ENCODE data around the gene ATP8B4.

The ATP8B4 gene

DNA sequence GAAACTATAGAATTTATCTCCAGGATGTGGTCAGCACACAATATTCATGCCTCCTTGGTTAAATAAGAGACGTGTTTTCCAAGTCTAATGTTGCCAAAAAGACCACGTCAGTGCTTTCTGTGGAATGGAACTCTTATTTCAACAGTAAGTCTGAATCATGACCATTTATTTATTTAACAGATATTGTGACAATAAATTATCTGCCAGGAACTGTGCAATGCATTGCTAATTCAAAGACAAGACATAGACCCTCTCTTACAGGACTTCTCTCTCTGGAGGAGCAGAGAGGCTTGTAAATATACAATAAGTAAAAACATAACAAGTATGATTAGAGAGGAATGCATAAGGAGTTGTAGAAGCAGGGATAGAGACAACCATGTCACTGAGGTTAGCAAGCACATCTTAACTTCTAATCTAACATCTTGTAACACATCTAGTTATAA is 270.7 kb downstream of the ATP8B4 start:
- no peak for ATAC-seq

DNA sequence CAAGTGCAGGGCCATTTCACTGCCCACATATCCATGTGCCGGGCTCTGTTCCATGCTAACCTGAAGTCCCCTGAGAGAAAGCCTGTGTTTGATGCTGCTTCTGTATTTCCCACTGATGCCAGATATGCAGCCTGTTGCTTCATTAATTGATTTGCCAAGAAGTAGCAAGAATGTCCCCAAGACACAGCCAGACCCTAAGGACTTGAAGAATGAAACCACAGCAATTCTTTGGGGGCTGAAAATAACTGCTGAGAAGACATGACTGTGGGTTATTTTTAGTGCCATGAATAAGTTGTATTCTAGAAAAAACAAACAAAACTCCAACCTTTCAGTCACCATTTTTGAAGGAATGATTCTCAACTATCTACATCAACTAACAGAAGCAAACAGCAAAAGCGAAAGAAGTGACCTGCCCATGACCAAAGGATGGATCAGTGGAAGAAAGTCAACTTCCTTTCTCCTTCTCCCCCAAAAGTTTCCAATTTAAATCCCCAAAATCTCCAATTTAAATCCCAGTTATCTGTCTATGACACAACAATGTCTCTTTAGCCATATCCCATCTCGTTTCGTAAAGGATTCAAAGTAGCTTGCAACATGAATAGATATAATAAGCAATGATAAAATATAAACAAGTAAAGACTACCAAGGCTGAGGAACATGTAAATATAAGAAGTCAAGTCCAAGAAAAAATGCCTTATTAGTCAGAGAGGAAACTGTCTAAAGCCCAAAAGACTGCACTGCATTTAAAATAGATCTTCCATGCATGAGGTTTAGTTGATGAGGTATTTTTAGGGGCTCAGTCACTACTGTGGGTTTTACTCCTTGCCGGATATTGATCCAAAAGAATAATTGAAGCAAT is 271.4 kb downstream of the ATP8B4 start:
- no peak for TF ChIP-seq ISL1 (CRISPR knock-in tag; IDR thresholded peaks at IDR 0.05)
- no peak for TF ChIP-seq CSDC2 (CRISPR knock-in tag; IDR thresholded peaks at IDR 0.05)
- no peak for TF ChIP-seq PATZ1 (CRISPR knock-in tag; IDR thresholded peaks at IDR 0.05; ENCODE audit: borderline replicate concordance)
- no peak for TF ChIP-seq ARNTL (CRISPR knock-in tag; IDR thresholded peaks at IDR 0.05; ENCODE audit: borderline replicate concordance, low read depth)
- no peak for TF ChIP-seq RARB (CRISPR knock-in tag; IDR thresholded peaks at IDR 0.05)
- no peak for TF ChIP-seq ZNF8 (CRISPR knock-in tag; IDR thresholded peaks at IDR 0.05)
- TF ChIP-seq GLIS3 (CRISPR knock-in tag; IDR thresholded peaks at IDR 0.05) = no peak
- no peak for TF ChIP-seq ZNF70 (CRISPR knock-in tag; IDR thresholded peaks at IDR 0.05)
- no peak for TF ChIP-seq ZFP3 (CRISPR knock-in tag; IDR thresholded peaks at IDR 0.05)
- TF ChIP-seq ESRRG (CRISPR knock-in tag; IDR thresholded peaks at IDR 0.05) = no peak
- TF ChIP-seq BACH2 (CRISPR knock-in tag; IDR thresholded peaks at IDR 0.05; ENCODE audit: borderline replicate concordance) = no peak
- no peak for TF ChIP-seq ZFP30 (CRISPR knock-in tag; IDR thresholded peaks at IDR 0.05)
- TF ChIP-seq, protein P1, sequence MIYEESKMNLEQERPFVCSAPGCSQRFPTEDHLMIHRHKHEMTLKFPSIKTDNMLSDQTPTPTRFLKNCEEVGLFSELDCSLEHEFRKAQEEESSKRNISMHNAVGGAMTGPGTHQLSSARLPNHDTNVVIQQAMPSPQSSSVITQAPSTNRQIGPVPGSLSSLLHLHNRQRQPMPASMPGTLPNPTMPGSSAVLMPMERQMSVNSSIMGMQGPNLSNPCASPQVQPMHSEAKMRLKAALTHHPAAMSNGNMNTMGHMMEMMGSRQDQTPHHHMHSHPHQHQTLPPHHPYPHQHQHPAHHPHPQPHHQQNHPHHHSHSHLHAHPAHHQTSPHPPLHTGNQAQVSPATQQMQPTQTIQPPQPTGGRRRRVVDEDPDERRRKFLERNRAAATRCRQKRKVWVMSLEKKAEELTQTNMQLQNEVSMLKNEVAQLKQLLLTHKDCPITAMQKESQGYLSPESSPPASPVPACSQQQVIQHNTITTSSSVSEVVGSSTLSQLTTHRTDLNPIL (CRISPR knock-in tag; IDR thresholded peaks at IDR 0.05; ENCODE audit: low read depth) = no peak
- no peak for TF ChIP-seq SNAI2 (CRISPR knock-in tag; IDR thresholded peaks at IDR 0.05)
- TF ChIP-seq ZC3H10 (CRISPR knock-in tag; IDR thresholded peaks at IDR 0.05) = no peak
- TF ChIP-seq OSR1 (CRISPR knock-in tag; IDR thresholded peaks at IDR 0.05) = no peak
- ATAC-seq = no peak

More for the DNA sequence above, 270.7 kb downstream of the ATP8B4 start:
- TF ChIP-seq TOX (CRISPR knock-in tag; IDR thresholded peaks at IDR 0.05; ENCODE audit: borderline replicate concordance) (no peak), ZNF70 (CRISPR knock-in tag; IDR thresholded peaks at IDR 0.05) (no peak), ZFP3 (CRISPR knock-in tag; IDR thresholded peaks at IDR 0.05) (no peak), ARNTL (CRISPR knock-in tag; IDR thresholded peaks at IDR 0.05; ENCODE audit: borderline replicate concordance, low read depth) (no peak), TSHZ2 (CRISPR knock-in tag; IDR thresholded peaks at IDR 0.05) (no peak), PATZ1 (CRISPR knock-in tag; IDR thresholded peaks at IDR 0.05; ENCODE audit: borderline replicate concordance) (no peak), BACH2 (CRISPR knock-in tag; IDR thresholded peaks at IDR 0.05; ENCODE audit: borderline replicate concordance) (no peak), ESRRG (CRISPR knock-in tag; IDR thresholded peaks at IDR 0.05) (no peak), PPARA (CRISPR knock-in tag; IDR thresholded peaks at IDR 0.05; ENCODE audit: borderline replicate concordance) (no peak), ZFP30 (CRISPR knock-in tag; IDR thresholded peaks at IDR 0.05) (no peak), POU6F1 (CRISPR knock-in tag; IDR thresholded peaks at IDR 0.05; ENCODE audit: borderline replicate concordance, low read depth) (no peak), SNAI2 (CRISPR knock-in tag; IDR thresholded peaks at IDR 0.05) (no peak)
